UCSD-AML1 (cell line): ENCODE data around the gene PIGL.

Source experiments
- DNase-seq: peaks from one replicate; lab custom pipeline; 2025; ENCODE audit not compliant: unreplicated experiment; lab: John Stamatoyannopoulos, UW

The PIGL gene

GRCh38 chr17:16352303-16352666 is 135.3 kb downstream of the PIGL start:
- DNase-seq = peak; percentile 24

- peak; percentile 71 for DNase-seq
Observed at GRCh38 chr17:16352667-16353316, 135.8 kb downstream of the PIGL start.

- DNase-seq = peak; percentile 71
Observed at GRCh38 chr17:16353317-16354174, 136.5 kb downstream of the PIGL start, which contains the start of gene CENPV. CENPV (minus strand) TSS chr17:16353469; CDS start chr17:16353436, 33 bp downstream.

GRCh38 chr17:16354585-16354984 is 137.6 kb downstream of the PIGL start:
- DNase-seq = no peak

- no peak for DNase-seq
Observed at GRCh38 chr17:16358394-16358793, 141.4 kb downstream of the PIGL start.

- DNase-seq = no peak
Observed at GRCh38 chr17:16361874-16362273, 144.9 kb downstream of the PIGL start.

- DNase-seq = peak; percentile 63
Observed at GRCh38 chr17:16363749-16364536, 146.9 kb downstream of the PIGL start.

- no peak for DNase-seq
Observed at GRCh38 chr17:16364625-16365024, 147.6 kb downstream of the PIGL start.

- DNase-seq = no peak
Observed at GRCh38 chr17:16371742-16372141, 154.7 kb downstream of the PIGL start.

- no peak for DNase-seq
Observed at GRCh38 chr17:16374146-16374938, 157.3 kb downstream of the PIGL start.
